Sigmoid colon (tissue), 7 donors: Measurements from ENCODE around the gene ENOX2. TPM values are rescaled to one million over a fixed set of nuclear protein-coding genes. Genes with fewer than 3 reads are reported as not detected.

ENCODE experiments used
- DNase-seq: peaks from one replicate; pipeline ENCODE4 v3.0.0-alpha.2; 2019
- H3K27ac ChIP-seq, 4 donors: fragments of 200-600 bp; sonication (generic); one replicate each; pipeline ENCODE4 v1.5.1; 2016 to 2019; ENCODE audit warnings: mild to moderate bottlenecking in 1 of 4
- H3K27me3 ChIP-seq, 3 donors: fragments of 200-600 bp; sonication (generic); one replicate each; pipeline ENCODE4 v1.5.1; 2019; ENCODE audit warnings: mild to moderate bottlenecking in 1 of 3
- H3K36me3 ChIP-seq, 4 donors: fragments of 200-600 bp; sonication (generic); one replicate each; pipeline ENCODE4 v1.5.1; 2016 to 2019
- H3K4me1 ChIP-seq, 4 donors: fragments of 200-600 bp; sonication (generic); one replicate each; pipeline ENCODE4 v1.5.1; 2017 to 2019
- H3K4me3 ChIP-seq, 4 donors: fragments of 200-600 bp; sonication (generic); one replicate each; pipeline ENCODE4 v1.5.1; 2017 to 2019; ENCODE audit warnings: mild to moderate bottlenecking in 2 of 4, moderate library complexity in 1 of 4
- H3K9me3 ChIP-seq, 4 donors: fragments of 200-600 bp in 3 of 4; sonication (generic) in 3 of 4; one replicate each; pipeline versions ENCODE4 v1.5.1 to v1.6.1; 2013 to 2019
- EP300 ChIP-seq, 4 donors: sonication (generic); formaldehyde crosslinking; IDR thresholded peaks; one replicate each; pipeline ENCODE4 v1.6.1; 2017; ENCODE audit warnings: antibody characterized with exemption in 4 of 4
- POLR2A ChIP-seq, 2 donors: fragments of 450-650 bp; IDR thresholded peaks; one replicate each; pipeline ENCODE4 v1.6.1; 2016; ENCODE audit warnings: antibody characterized with exemption in 2 of 2, mild to moderate bottlenecking in 2 of 2, moderate library complexity in 2 of 2
- POLR2AphosphoS5 ChIP-seq, 4 donors: sonication (generic); formaldehyde crosslinking; IDR thresholded peaks; one replicate each; pipeline ENCODE4 v1.6.1; 2017; ENCODE audit warnings: antibody characterized with exemption in 4 of 4
- WGBS, 2 donors: extraction: QIAGEN DNeasy Blood & Tissue Kit; methylation state at CpG; one replicate each; pipeline ENCODE4 v1.1.7; 2013; 5-methylcytosine and 5-hydroxymethylcytosine counted together
- intact Hi-C: fragments of 100-400 bp; cut with DNase I; formaldehyde crosslinking; loops from one replicate; pipeline ENCODE4 v1.15.1; 2023
- polyA plus RNA-seq, 3 donors: library from polyadenylated mRNA; stranded (reverse); fragments of 200-250 nt; gene quantifications; one replicate each; pipeline ENCODE4 v1.2.3, GENCODE V29; 2013
- total RNA-seq, 4 donors: library from RNA; depleted of rRNA; stranded (reverse); fragments of >200 nt; gene quantifications; one replicate each; pipeline ENCODE4 v1.1.0, GENCODE V29; 2016
- TF ChIP-seq, protein P1 (sequence below), 4 experiments: fragments of 450-650 bp in 3 of 4; fragments of 200-600 bp in 1 of 4; IDR thresholded peaks; one replicate each; pipeline ENCODE4 v1.5.1; 2016 to 2019; ENCODE audit warnings: antibody characterized with exemption in 4 of 4, mild to moderate bottlenecking in 3 of 4, moderate library complexity in 2 of 4
- donor health status: healthy with polysubstance abuse.
- donor health status: Bipolar disorder and iron deficiency.
- donor health status: healthy.

Gene ENOX2
- total and polyA plus RNA-seq, 7 donors, result 2.4 to 28.9 (median 18.8) TPM

DNA sequence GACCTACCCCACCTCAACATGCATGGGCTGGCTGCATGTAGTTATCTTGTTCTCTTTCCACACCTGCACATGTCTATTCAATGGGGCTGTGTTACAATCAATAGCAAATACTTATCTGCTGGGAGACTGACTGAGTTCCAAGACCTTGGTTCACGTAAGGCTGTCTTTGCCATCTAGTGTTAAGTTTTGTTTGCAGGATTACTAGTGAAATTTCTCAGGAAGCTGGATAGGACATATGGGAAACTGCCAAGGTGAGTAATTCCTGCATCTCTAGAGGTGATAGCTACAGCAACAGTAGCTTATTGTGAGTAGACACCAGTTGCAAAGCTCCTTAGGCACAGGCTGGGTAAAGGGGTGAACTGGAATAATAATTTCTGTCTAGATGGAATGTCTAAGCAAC is 177.5 kb downstream of the ENOX2 start:
- H3K36me3 ChIP-seq, result no peaks in the 10 kb centered on the region
- no peak for DNase-seq
- H3K27me3 ChIP-seq, result no peaks in the 10 kb centered on the region
- WGBS, 2 donors, result 96 to 98% methylated on average over 1 of the region's 1 CpG
- TF ChIP-seq POLR2AphosphoS5 (IDR thresholded peaks at IDR 0.05), result no peak
- TF ChIP-seq POLR2A (IDR thresholded peaks at IDR 0.05), result no peak
- TF ChIP-seq, protein P1, sequence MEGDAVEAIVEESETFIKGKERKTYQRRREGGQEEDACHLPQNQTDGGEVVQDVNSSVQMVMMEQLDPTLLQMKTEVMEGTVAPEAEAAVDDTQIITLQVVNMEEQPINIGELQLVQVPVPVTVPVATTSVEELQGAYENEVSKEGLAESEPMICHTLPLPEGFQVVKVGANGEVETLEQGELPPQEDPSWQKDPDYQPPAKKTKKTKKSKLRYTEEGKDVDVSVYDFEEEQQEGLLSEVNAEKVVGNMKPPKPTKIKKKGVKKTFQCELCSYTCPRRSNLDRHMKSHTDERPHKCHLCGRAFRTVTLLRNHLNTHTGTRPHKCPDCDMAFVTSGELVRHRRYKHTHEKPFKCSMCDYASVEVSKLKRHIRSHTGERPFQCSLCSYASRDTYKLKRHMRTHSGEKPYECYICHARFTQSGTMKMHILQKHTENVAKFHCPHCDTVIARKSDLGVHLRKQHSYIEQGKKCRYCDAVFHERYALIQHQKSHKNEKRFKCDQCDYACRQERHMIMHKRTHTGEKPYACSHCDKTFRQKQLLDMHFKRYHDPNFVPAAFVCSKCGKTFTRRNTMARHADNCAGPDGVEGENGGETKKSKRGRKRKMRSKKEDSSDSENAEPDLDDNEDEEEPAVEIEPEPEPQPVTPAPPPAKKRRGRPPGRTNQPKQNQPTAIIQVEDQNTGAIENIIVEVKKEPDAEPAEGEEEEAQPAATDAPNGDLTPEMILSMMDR (IDR thresholded peaks at IDR 0.05), result no peak
- no peak for TF ChIP-seq EP300 (IDR thresholded peaks at IDR 0.05)
- intact Hi-C loops, result no loop called here
- H3K4me3 ChIP-seq, result no peak overlapping the region
- peaks cover 0 to 6% (median 0%) of the 10 kb centered on the region in 4 donors for H3K9me3 ChIP-seq
- H3K27ac ChIP-seq, result no peak overlapping the region
- no peaks in the 10 kb centered on the region for H3K4me1 ChIP-seq

DNA sequence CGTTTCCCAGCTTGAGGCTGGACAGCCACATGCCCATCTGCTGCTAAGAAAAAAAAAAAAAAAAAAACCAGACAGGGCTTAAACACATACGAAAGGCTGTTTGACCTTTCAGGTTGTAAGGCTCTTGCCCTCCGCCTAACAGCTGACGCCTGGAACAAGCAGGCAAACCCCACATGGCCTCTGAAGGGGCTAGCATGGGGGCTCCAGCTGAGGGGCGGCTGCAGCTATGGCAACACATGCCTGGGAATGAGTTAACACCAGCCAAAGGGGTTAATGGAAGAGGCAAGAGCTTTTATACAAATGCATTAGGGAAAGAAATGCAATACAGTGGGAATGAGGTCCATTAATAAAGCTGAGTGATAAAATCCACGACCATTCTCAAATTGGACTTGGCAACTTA is 183.6 kb downstream of the ENOX2 start:
- Histone ChIP-seq H3K4me3 (no peak overlapping the region), H3K27ac (no peak overlapping the region), H3K36me3 (no peaks in the 10 kb centered on the region), H3K27me3 (no peaks in the 10 kb centered on the region), H3K9me3 (no peaks in the 10 kb centered on the region), H3K4me1 (peaks cover 0 to 9% (median 0%) of the 10 kb centered on the region in 4 donors)
- intact Hi-C loops, result no loop called here
- 91 to 92% methylated on average over 6 of the region's 6 CpGs for WGBS, 2 donors
- TF ChIP-seq, protein P1 (IDR thresholded peaks at IDR 0.05), result no peak
- no peak for TF ChIP-seq POLR2A (IDR thresholded peaks at IDR 0.05)
- TF ChIP-seq POLR2AphosphoS5 (IDR thresholded peaks at IDR 0.05), result no peak
- no peak for TF ChIP-seq EP300 (IDR thresholded peaks at IDR 0.05)
- DNase-seq, result no peak

DNA sequence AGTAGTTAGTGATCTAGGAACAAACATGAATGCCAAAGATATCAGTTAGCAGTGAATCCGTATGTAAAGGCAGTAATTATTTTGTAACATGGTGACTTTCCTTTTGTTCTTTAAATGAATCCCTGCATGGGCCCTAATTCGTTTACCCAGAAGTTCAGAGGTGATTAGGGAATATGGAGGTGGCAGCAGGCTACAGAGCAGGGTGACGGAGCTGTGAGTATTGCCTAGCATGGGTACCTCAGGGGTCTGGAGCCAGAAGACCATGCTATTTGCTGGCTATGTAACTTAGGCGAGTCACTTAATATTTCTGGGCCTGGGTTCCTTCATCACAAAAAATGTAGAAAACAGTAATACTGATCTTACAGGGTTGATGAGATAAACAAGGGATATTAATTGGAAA is 184.9 kb downstream of the ENOX2 start:
- no peaks in the 10 kb centered on the region for H3K36me3 ChIP-seq
- WGBS, 2 donors, result 85 to 91% methylated on average over 4 of the region's 4 CpGs
- no peak overlapping the region for H3K4me3 ChIP-seq
- H3K27me3 ChIP-seq, result no peaks in the 10 kb centered on the region
- H3K27ac ChIP-seq, result no peak overlapping the region
- H3K4me1 ChIP-seq, result peaks cover 0 to 9% (median 0%) of the 10 kb centered on the region in 4 donors
- DNase-seq, result no peak
- no peaks in the 10 kb centered on the region for H3K9me3 ChIP-seq
- TF ChIP-seq POLR2A (IDR thresholded peaks at IDR 0.05) (no peak), EP300 (IDR thresholded peaks at IDR 0.05) (no peak), POLR2AphosphoS5 (IDR thresholded peaks at IDR 0.05) (no peak)
- TF ChIP-seq, protein P1 (IDR thresholded peaks at IDR 0.05), result no peak
- intact Hi-C loops, result no loop called here

DNA sequence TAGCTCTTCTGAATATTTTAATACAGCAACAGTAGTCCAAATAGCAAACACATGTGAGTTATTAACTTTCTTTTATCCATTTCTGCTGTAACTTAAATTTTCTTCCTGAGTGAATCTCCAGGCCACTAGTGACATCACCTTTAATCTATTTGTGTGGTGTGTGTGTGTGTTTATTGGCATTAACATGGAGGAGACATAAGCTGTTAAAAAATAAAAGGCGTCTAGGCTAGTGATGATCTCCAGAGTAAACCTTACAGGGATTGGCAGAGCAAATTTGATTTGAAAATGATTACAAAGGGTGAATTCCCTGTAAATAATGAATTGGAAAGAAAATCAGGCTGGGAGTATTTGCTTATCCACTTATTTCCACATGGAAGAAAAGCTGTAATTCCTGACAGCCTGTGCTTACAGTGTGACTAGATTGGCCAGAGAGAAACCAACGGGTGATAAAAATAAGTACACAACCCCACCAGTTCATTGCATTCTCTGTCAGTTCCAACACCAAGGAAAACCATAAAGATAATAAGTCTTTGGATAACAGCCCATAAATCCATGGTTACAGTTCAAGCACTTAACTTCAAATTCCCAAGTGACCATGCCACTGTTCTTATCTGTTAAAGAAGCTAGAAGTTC is 186.1 kb downstream of the ENOX2 start:
- Histone ChIP-seq H3K4me3 (no peak overlapping the region), H3K27ac (no peak overlapping the region), H3K27me3 (no peaks in the 10 kb centered on the region), H3K4me1 (peaks cover 0 to 9% (median 0%) of the 10 kb centered on the region in 4 donors), H3K36me3 (no peaks in the 10 kb centered on the region), H3K9me3 (no peaks in the 10 kb centered on the region)
- intact Hi-C loops, result no loop called here
- no peak for DNase-seq
- 10 to 60% methylated on average over 2 of the region's 2 CpGs for WGBS, 2 donors
- TF ChIP-seq POLR2A (IDR thresholded peaks at IDR 0.05) (no peak), POLR2AphosphoS5 (IDR thresholded peaks at IDR 0.05) (no peak), EP300 (IDR thresholded peaks at IDR 0.05) (no peak)
- TF ChIP-seq, protein P1 (IDR thresholded peaks at IDR 0.05), result no peak

DNA sequence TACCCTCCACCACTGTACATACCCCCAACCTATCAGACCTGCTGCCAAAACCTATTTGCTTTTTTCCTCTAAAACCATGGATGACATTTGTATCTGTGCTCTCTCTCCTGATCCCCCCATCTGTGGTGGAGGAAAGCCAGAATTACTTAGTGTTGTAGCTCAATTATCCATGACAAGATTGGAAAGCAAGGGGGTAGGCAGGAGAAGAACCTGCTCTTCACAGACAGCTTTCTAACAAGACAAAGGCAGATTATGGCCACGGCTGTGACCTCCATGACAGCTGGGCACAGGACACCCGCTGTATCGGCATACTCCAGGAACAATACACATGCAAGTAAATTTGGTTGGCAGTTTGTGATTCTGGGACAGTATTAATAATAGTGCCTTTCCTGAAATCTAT is 186.7 kb downstream of the ENOX2 start:
- H3K36me3 ChIP-seq, result no peaks in the 10 kb centered on the region
- DNase-seq, result no peak
- peaks cover 0 to 9% (median 0%) of the 10 kb centered on the region in 4 donors for H3K4me1 ChIP-seq
- WGBS, 2 donors, result 84 to 91% methylated on average over 3 of the region's 3 CpGs
- H3K27me3 ChIP-seq, result no peaks in the 10 kb centered on the region
- H3K4me3 ChIP-seq, result no peak overlapping the region
- no peak overlapping the region for H3K27ac ChIP-seq
- no peak for TF ChIP-seq POLR2A (IDR thresholded peaks at IDR 0.05)
- no peak for TF ChIP-seq EP300 (IDR thresholded peaks at IDR 0.05)
- TF ChIP-seq POLR2AphosphoS5 (IDR thresholded peaks at IDR 0.05), result no peak
- TF ChIP-seq, protein P1 (IDR thresholded peaks at IDR 0.05), result no peak
- intact Hi-C loops, result no loop called here
- H3K9me3 ChIP-seq, result no peaks in the 10 kb centered on the region
